Psoas muscle (tissue), 8 donors: ENCODE results near the gene GAB2. TPM values are rescaled to one million over a fixed set of nuclear protein-coding genes. Genes with fewer than 3 reads are reported as not detected.

Source experiments
- ATAC-seq, 4 donors: fragments of 200-7000 bp; cut with Tn5 transposase; one replicate each; pipeline ENCODE4 v1.9.1; 2020; ENCODE audit warnings: moderate library complexity in 3 of 4, mild to moderate bottlenecking in 2 of 4
- DNase-seq, 2 donors: peaks; one replicate each; pipeline ENCODE4 v3.0.0-alpha.2; 2020
- H3K27ac ChIP-seq: fragments of 200-600 bp; one replicate; pipeline ENCODE4 v1.8.0; 2022
- H3K27me3 ChIP-seq, 3 donors: fragments of 200-600 bp in 1 of 3; one replicate each; pipeline versions ENCODE4 v1.6.1 to v1.8.0; 2013 to 2022; ENCODE audit warnings: low read length in 2 of 3, mild to moderate bottlenecking in 2 of 3, moderate library complexity in 1 of 3; ENCODE audit not compliant: insufficient read depth in 3 of 3
- H3K36me3 ChIP-seq, 2 donors: fragments of 200-600 bp in 1 of 2; one replicate each; pipeline versions ENCODE4 v1.6.1 to v1.8.0; 2013 to 2022; ENCODE audit warnings: low read depth in 1 of 2, mild to moderate bottlenecking in 1 of 2, moderate library complexity in 1 of 2; ENCODE audit not compliant: insufficient read depth in 1 of 2
- H3K4me1 ChIP-seq: fragments of 200-600 bp; one replicate; pipeline ENCODE4 v1.8.0; 2022
- H3K4me3 ChIP-seq: fragments of 200-600 bp; one replicate; pipeline ENCODE4 v1.8.0; 2022; ENCODE audit warnings: mild to moderate bottlenecking
- H3K9me3 ChIP-seq: fragments of 200-600 bp; one replicate; pipeline ENCODE4 v1.8.0; 2022
- CTCF ChIP-seq: fragments of 200-600 bp; IDR thresholded peaks from one replicate; pipeline ENCODE4 v1.8.0; 2022; ENCODE audit warnings: antibody characterized with exemption
- WGBS, 3 donors: extraction: QIAGEN DNeasy Blood & Tissue Kit; methylation state at CpG; one replicate each; pipeline versions ENCODE4 v1.1.6 to v1.1.7; 2013; 5-methylcytosine and 5-hydroxymethylcytosine counted together
- intact Hi-C, 2 donors: fragments of 100-400 bp; cut with DNase I; formaldehyde crosslinking; loops; one replicate each; pipeline versions ENCODE4 v1.11.0 to v1.14.2; 2022
- polyA plus RNA-seq, 3 donors: library from polyadenylated mRNA; stranded (reverse); fragments of 200-250 nt; gene quantifications; one replicate each; pipeline ENCODE4 v1.2.3, GENCODE V29; 2013
- total RNA-seq, 4 donors: library from RNA; stranded (reverse); fragmentation: NEBNext Ultra II Directional in 2 of 4; extraction: Animal tissue kit (Norgen Biotek cat#: 25700) in 2 of 4; gene quantifications; one replicate each; pipeline versions ENCODE4 v1.2.1 to v1.2.4, GENCODE V29; 2021 to 2023
- donor health status: healthy with polysubstance abuse.
- donor health status: DM: no; HTN: no; CAD: no; lungs with moderate emphysema.
- donor health status: Bipolar disorder and iron deficiency.
- donor health status: healthy.
- donor health status: DM: yes; HTN: yes; CAD: no.
- donor health status: DM: no; HTN: no; CAD: no.
- donor health status: DM: no; HTN: no; CAD: no.
- donor health status: DM: yes; HTN: yes; CAD: no.

Gene GAB2
- total and polyA plus RNA-seq, 7 donors = 2.7 to 6.3 (median 4.7) TPM

GRCh38 chr11:78406568-78407196 lies 10.9 kb downstream of the GAB2 start:
- DNase-seq = no peak
- no peaks in the 10 kb centered on the region for H3K27me3 ChIP-seq
- ATAC-seq = no peak
- WGBS, 3 donors = 81 to 89% (median 89%) methylated on average over 3 of the region's 3 CpGs
- H3K4me3 ChIP-seq = no peak overlapping the region
- intact Hi-C loops = no loop called here
- H3K27ac ChIP-seq = no peak overlapping the region
- H3K4me1 ChIP-seq = no peaks in the 10 kb centered on the region
- no peak for TF ChIP-seq CTCF
- peaks cover 12% of the 10 kb centered on the region for H3K9me3 ChIP-seq
- no peaks in the 10 kb centered on the region for H3K36me3 ChIP-seq

GRCh38 chr11:78405805-78406204 lies 11.8 kb downstream of the GAB2 start:
- Histone ChIP-seq H3K4me1 (no peaks in the 10 kb centered on the region), H3K27ac (no peak overlapping the region), H3K36me3 (no peaks in the 10 kb centered on the region), H3K4me3 (no peak overlapping the region), H3K27me3 (no peaks in the 10 kb centered on the region), H3K9me3 (peaks cover 12% of the 10 kb centered on the region)
- DNase-seq = no peak
- 91 to 93% (median 92%) methylated on average over 2 of the region's 2 CpGs for WGBS, 3 donors
- no peak for ATAC-seq
- TF ChIP-seq CTCF = no peak
- intact Hi-C loops = no loop called here

GRCh38 chr11:78403781-78404180 lies 13.8 kb downstream of the GAB2 start:
- no peaks in the 10 kb centered on the region for H3K27me3 ChIP-seq
- H3K4me3 ChIP-seq = no peak overlapping the region
- H3K9me3 ChIP-seq = no peaks in the 10 kb centered on the region
- ATAC-seq = no peak
- no peak for TF ChIP-seq CTCF
- 83 to 86% (median 85%) methylated on average over 2 of the region's 2 CpGs for WGBS, 3 donors
- no peaks in the 10 kb centered on the region for H3K4me1 ChIP-seq
- DNase-seq = no peak
- no peak overlapping the region for H3K27ac ChIP-seq
- intact Hi-C loops = no loop called here
- no peaks in the 10 kb centered on the region for H3K36me3 ChIP-seq

GRCh38 chr11:78402847-78403246 lies 14.8 kb downstream of the GAB2 start:
- Histone ChIP-seq H3K9me3 (no peaks in the 10 kb centered on the region), H3K27ac (no peak overlapping the region), H3K27me3 (no peaks in the 10 kb centered on the region), H3K4me3 (no peak overlapping the region), H3K4me1 (no peaks in the 10 kb centered on the region), H3K36me3 (no peaks in the 10 kb centered on the region)
- ATAC-seq (no peak), DNase-seq (no peak)
- WGBS, 3 donors = 94 to 97% (median 97%) methylated on average over 3 of the region's 3 CpGs
- intact Hi-C loops = no loop called here
- TF ChIP-seq CTCF = no peak

GRCh38 chr11:78400702-78401101 lies 16.9 kb downstream of the GAB2 start:
- Histone ChIP-seq H3K36me3 (no peaks in the 10 kb centered on the region), H3K9me3 (no peaks in the 10 kb centered on the region), H3K27ac (no peak overlapping the region), H3K27me3 (no peaks in the 10 kb centered on the region), H3K4me3 (no peak overlapping the region), H3K4me1 (no peaks in the 10 kb centered on the region)
- TF ChIP-seq CTCF = no peak
- DNase-seq = no peak
- intact Hi-C loops = no loop called here
- ATAC-seq = no peak
- WGBS, 3 donors = 90 to 97% (median 92%) methylated on average over 3 of the region's 3 CpGs
